H1 (cell line): ENCODE measurements around the gene HDDC3. TPM values are rescaled to one million over a fixed set of nuclear protein-coding genes. Genes with fewer than 3 reads are reported as not detected.

Experiments used
- ASH2L ChIP-seq: fragments of 200-600, 300-600 bp; sonication (generic); IDR thresholded peaks from one replicate; pipeline ENCODE4 v1.7.1; 2017; ENCODE audit warnings: low read length
- CEBPB ChIP-seq: IDR thresholded peaks from 2 replicates; pipeline ENCODE4 v1.6.1; 2012; ENCODE audit warnings: low read depth, low read length
- CHD7 ChIP-seq: fragments of 300-600 bp; sonication (generic); IDR thresholded peaks from 2 replicates; pipeline ENCODE4 v1.7.1; 2012; ENCODE audit warnings: low read length, moderate library complexity, mild to moderate bottlenecking, inconsistent platforms; ENCODE audit not compliant: insufficient replicate concordance
- CREB1 ChIP-seq: IDR thresholded peaks from 2 replicates; pipeline ENCODE4 v1.6.1; 2012; ENCODE audit warnings: inconsistent platforms
- GTF2F1 ChIP-seq: IDR thresholded peaks from 2 replicates; pipeline ENCODE4 v1.6.1; 2012; ENCODE audit warnings: low read depth, low read length, improper control_type of control experiment, borderline replicate concordance
- MAFK ChIP-seq: IDR thresholded peaks from 2 replicates; pipeline ENCODE4 v1.6.1; 2012; ENCODE audit warnings: low read depth, mild to moderate bottlenecking, improper control_type of control experiment, low read length
- POLR2A ChIP-seq, 2 experiments: IDR thresholded peaks; 1 replicate in 1 of 2; 2 replicates in 1 of 2; pipeline ENCODE4 v1.6.1; 2011; ENCODE audit warnings: low read depth in 2 of 2, low read length in 2 of 2, mild to moderate bottlenecking in 2 of 2; ENCODE audit errors: control extremely low read depth in 1 of 2
- SP2 ChIP-seq: IDR thresholded peaks from 2 replicates; pipeline ENCODE4 v1.6.1; 2012; ENCODE audit warnings: mild to moderate bottlenecking, low read length, inconsistent platforms
- TEAD4 ChIP-seq: IDR thresholded peaks from 2 replicates; pipeline ENCODE4 v1.6.1; 2012; ENCODE audit warnings: low read depth, low read length, inconsistent platforms, mixed read lengths
- USF2 ChIP-seq: IDR thresholded peaks from 2 replicates; pipeline ENCODE4 v1.6.1; 2011; ENCODE audit warnings: low read length, improper control_type of control experiment
- ZNF274 ChIP-seq: IDR thresholded peaks from 2 replicates; pipeline ENCODE4 v1.7.0; 2012; ENCODE audit warnings: low read length, borderline replicate concordance; ENCODE audit errors: extremely low read depth
- polyA plus RNA-seq, 7 experiments: library from polyadenylated mRNA; depleted of rRNA in 3 of 7; stranded (reverse) in 5 of 7; unstranded in 2 of 7; fragments of >200 nt in 5 of 7; fragments of 200-250 nt in 2 of 7; gene quantifications; 1 replicate in 5 of 7; 2 replicates in 1 of 7; 4 replicates in 1 of 7; pipeline versions ENCODE4 v1.2.1 to v1.2.3, GENCODE V29; 2011 to 2013; ENCODE audit warnings: missing spikeins in 2 of 7, mixed read lengths in 2 of 7
- total RNA-seq: library from RNA; stranded (reverse); fragmentation: NEBNext Ultra II Directional; extraction: Animal tissue kit (Norgen Biotek cat#: 25700); gene quantifications from 2 replicates; pipeline ENCODE4 v1.2.1, GENCODE V29; 2021

HDDC3 gene
- total and polyA plus RNA-seq, 2 of the 8 experiments (the other 6 are each of a cell fraction or from before 2014, with no cell fraction given), result 16.3 to 16.5 TPM

- no peak for TF ChIP-seq CHD7
- TF ChIP-seq USF2, result no peak
- no peak for TF ChIP-seq ZNF274
- TF ChIP-seq POLR2A (IDR thresholded peaks at IDR 0.05; ENCODE audit: control extremely low read depth in 1 of 2, low read depth in 2 of 2, low read length in 2 of 2), result no peak
- TF ChIP-seq GTF2F1, result no peak
- no peak for TF ChIP-seq TEAD4
- TF ChIP-seq ASH2L, result no peak
- no peak for TF ChIP-seq MAFK
- no peak for TF ChIP-seq CREB1
- no peak for TF ChIP-seq SP2
- no peak for TF ChIP-seq CEBPB
Observed at GRCh38 chr15:90955624-90956273, 23.4 kb upstream of the HDDC3 start (continued).
